Activated T-cell treated with anti-CD3 and anti-CD28 coated beads, Interleukin-2, amount 50 U/mL, for 4 hours (primary cell): Measurements from ENCODE around the gene GZMM. TPM values are rescaled to one million over a fixed set of nuclear protein-coding genes. Genes with fewer than 3 reads are reported as not detected.

ENCODE experiments used
- ATAC-seq, 2 donors: fragments of 200-7000 bp; cut with Tn5 transposase; one replicate each; pipeline ENCODE4 v1.10.0; 2021
- DNase-seq: peaks from one replicate; pipeline ENCODE4 v3.0.0-alpha.2; 2020
- H3K27me3 Mint-ChIP-seq: one replicate; pipeline ENCODE4 v1.8.0; 2021; ENCODE audit warnings: low read depth, mixed read lengths
- H3K36me3 Mint-ChIP-seq: one replicate; pipeline ENCODE4 v1.8.0; 2022; ENCODE audit warnings: mixed read lengths; ENCODE audit not compliant: insufficient read depth
- H3K4me1 Mint-ChIP-seq: one replicate; pipeline ENCODE4 v1.8.0; 2021; ENCODE audit warnings: low read depth, mixed read lengths
- H3K4me3 Mint-ChIP-seq: one replicate; pipeline ENCODE4 v1.8.0; 2021; ENCODE audit warnings: mild to moderate bottlenecking, moderate library complexity, mixed read lengths
- H3K9me3 Mint-ChIP-seq: one replicate; pipeline ENCODE4 v1.8.0; 2021; ENCODE audit warnings: mixed read lengths
- total RNA-seq, 3 donors: library from RNA; stranded (reverse); gene quantifications; one replicate each; pipeline ENCODE4 v1.2.1, GENCODE V29; 2021

The GZMM gene
- total RNA-seq, 3 donors from 2014 or later: 53.2 to 71.8 (median 65.8) TPM

GRCh38 chr19:556611-557382 lies 12.9 kb downstream of the GZMM start:
- Mint-ChIP-seq H3K27me3 (no peaks in the 10 kb centered on the region), H3K4me1 (no peaks in the 10 kb centered on the region), H3K4me3 (no peak overlapping the region), H3K9me3 (no peaks in the 10 kb centered on the region), H3K36me3 (no peaks in the 10 kb centered on the region)
- ATAC-seq: no peak
- DNase-seq: no peak

GRCh38 chr19:558770-559439 lies 15.1 kb downstream of the GZMM start:
- ATAC-seq (no peak), DNase-seq (no peak)
- no peak overlapping the region for H3K4me3 Mint-ChIP-seq
- H3K27me3 Mint-ChIP-seq: no peaks in the 10 kb centered on the region
- H3K9me3 Mint-ChIP-seq: no peaks in the 10 kb centered on the region
- no peaks in the 10 kb centered on the region for H3K4me1 Mint-ChIP-seq
- H3K36me3 Mint-ChIP-seq: no peaks in the 10 kb centered on the region

GRCh38 chr19:560121-560520 lies 16.3 kb downstream of the GZMM start:
- Mint-ChIP-seq H3K9me3 (no peaks in the 10 kb centered on the region), H3K4me3 (no peak overlapping the region), H3K4me1 (no peaks in the 10 kb centered on the region), H3K27me3 (no peaks in the 10 kb centered on the region), H3K36me3 (no peaks in the 10 kb centered on the region)
- DNase-seq (no peak), ATAC-seq (no peak)

- DNase-seq: no peak
- Mint-ChIP-seq H3K9me3 (no peaks in the 10 kb centered on the region), H3K36me3 (no peaks in the 10 kb centered on the region), H3K4me3 (no peak overlapping the region), H3K4me1 (peaks cover 9% of the 10 kb centered on the region), H3K27me3 (no peaks in the 10 kb centered on the region)
- no peak for ATAC-seq
Observed at GRCh38 chr19:566403-566802, 22.6 kb downstream of the GZMM start.

- Mint-ChIP-seq H3K27me3 (no peaks in the 10 kb centered on the region), H3K36me3 (no peaks in the 10 kb centered on the region), H3K9me3 (no peaks in the 10 kb centered on the region), H3K4me3 (no peak overlapping the region), H3K4me1 (peaks cover 9% of the 10 kb centered on the region)
- DNase-seq (no peak), ATAC-seq (no peak)
Observed at GRCh38 chr19:566844-567243, 23.0 kb downstream of the GZMM start.

- ATAC-seq (no peak), DNase-seq (no peak)
- Mint-ChIP-seq H3K4me1 (peaks cover 11% of the 10 kb centered on the region), H3K4me3 (no peak overlapping the region), H3K36me3 (no peaks in the 10 kb centered on the region), H3K9me3 (no peaks in the 10 kb centered on the region), H3K27me3 (no peaks in the 10 kb centered on the region)
Observed at GRCh38 chr19:567296-567900, 23.5 kb downstream of the GZMM start.

GRCh38 chr19:570251-570686 lies 26.4 kb downstream of the GZMM start:
- H3K9me3 Mint-ChIP-seq: no peaks in the 10 kb centered on the region
- no peak for DNase-seq
- no peaks in the 10 kb centered on the region for H3K27me3 Mint-ChIP-seq
- H3K4me1 Mint-ChIP-seq: peaks cover 27% of the 10 kb centered on the region
- no peak overlapping the region for H3K4me3 Mint-ChIP-seq
- ATAC-seq: no peak
- H3K36me3 Mint-ChIP-seq: no peaks in the 10 kb centered on the region

GRCh38 chr19:570937-571565 lies 27.2 kb downstream of the GZMM start:
- Mint-ChIP-seq H3K9me3 (no peaks in the 10 kb centered on the region), H3K36me3 (no peaks in the 10 kb centered on the region), H3K4me1 (peaks cover 27% of the 10 kb centered on the region), H3K4me3 (peak overlapping the region; percentile 85), H3K27me3 (no peaks in the 10 kb centered on the region)
- ATAC-seq: no peak
- no peak for DNase-seq

- ATAC-seq (no peak), DNase-seq (no peak)
- Mint-ChIP-seq H3K27me3 (no peaks in the 10 kb centered on the region), H3K4me1 (peaks cover 28% of the 10 kb centered on the region), H3K4me3 (peak overlapping the region; percentile 85), H3K36me3 (no peaks in the 10 kb centered on the region), H3K9me3 (no peaks in the 10 kb centered on the region)
Observed at GRCh38 chr19:571566-571974, 27.7 kb downstream of the GZMM start.

- Mint-ChIP-seq H3K4me3 (peak within 1 kb of the TSS; percentile 85), H3K4me1 (peaks cover 31% of the 10 kb centered on the region), H3K27me3 (no peaks in the 10 kb centered on the region), H3K9me3 (no peaks in the 10 kb centered on the region), H3K36me3 (no peaks in the 10 kb centered on the region)
- DNase-seq: peak; percentile 97
- ATAC-seq: peak; percentile 88 to 89
Observed at GRCh38 chr19:572140-572742, 28.4 kb downstream of the GZMM start, which contains the start of gene BSG. Gene BSG (plus strand): TSS chr19:572596. CDS start chr19:572635, 39 bp downstream.

GRCh38 chr19:572743-573518 lies 29.1 kb downstream of the GZMM start:
- peak in 1 of 2 donors; percentile 29 for ATAC-seq
- H3K9me3 Mint-ChIP-seq: no peaks in the 10 kb centered on the region
- H3K4me3 Mint-ChIP-seq: peak overlapping the region; percentile 85
- H3K27me3 Mint-ChIP-seq: no peaks in the 10 kb centered on the region
- H3K4me1 Mint-ChIP-seq: peaks cover 31% of the 10 kb centered on the region
- H3K36me3 Mint-ChIP-seq: no peaks in the 10 kb centered on the region
- DNase-seq: no peak

- no peaks in the 10 kb centered on the region for H3K9me3 Mint-ChIP-seq
- peak overlapping the region; percentile 85 for H3K4me3 Mint-ChIP-seq
- H3K36me3 Mint-ChIP-seq: no peaks in the 10 kb centered on the region
- ATAC-seq (no peak), DNase-seq (no peak)
- peaks cover 31% of the 10 kb centered on the region for H3K4me1 Mint-ChIP-seq
- H3K27me3 Mint-ChIP-seq: no peaks in the 10 kb centered on the region
Observed at GRCh38 chr19:573519-573825, 29.6 kb downstream of the GZMM start.

- Mint-ChIP-seq H3K36me3 (no peaks in the 10 kb centered on the region), H3K27me3 (no peaks in the 10 kb centered on the region), H3K9me3 (no peaks in the 10 kb centered on the region), H3K4me1 (peaks cover 30% of the 10 kb centered on the region), H3K4me3 (peak overlapping the region; percentile 61)
- DNase-seq (no peak), ATAC-seq (no peak)
Observed at GRCh38 chr19:574658-575526, 31.0 kb downstream of the GZMM start.
